Progenitor cell of endocrine pancreas (in vitro differentiated cells): ENCODE measurements around the gene FLCN. TPM values are rescaled to one million over a fixed set of nuclear protein-coding genes. Genes with fewer than 3 reads are reported as not detected.
"Not testable (repeated sequence)": the region's sequence is repeated elsewhere in the genome, so short reads cannot be mapped to it uniquely, and the experiment has no call there.

Experiments
- DNase-seq: peaks from one replicate; pipeline ENCODE4 v3.0.0; 2021; ENCODE audit warnings: low spot score; ENCODE audit not compliant: unreplicated experiment
- H3K27ac Mint-ChIP-seq: 2 replicates; pipeline ENCODE4 v1.8.0; 2021; ENCODE audit warnings: mild to moderate bottlenecking, moderate library complexity, mixed read lengths
- H3K27me3 Mint-ChIP-seq: 2 replicates; pipeline ENCODE4 v1.8.0; 2021; ENCODE audit warnings: mixed read lengths
- H3K36me3 Mint-ChIP-seq: 2 replicates; pipeline ENCODE4 v1.8.0; 2022; ENCODE audit warnings: mixed read lengths; ENCODE audit not compliant: insufficient read depth
- H3K4me1 Mint-ChIP-seq: 2 replicates; pipeline ENCODE4 v1.8.0; 2021; ENCODE audit warnings: low read depth, mixed read lengths
- H3K4me3 Mint-ChIP-seq: 2 replicates; pipeline ENCODE4 v1.8.0; 2021; ENCODE audit warnings: low read depth, mild to moderate bottlenecking, moderate library complexity, mixed read lengths
- H3K9me3 Mint-ChIP-seq: 2 replicates; pipeline ENCODE4 v1.8.0; 2021; ENCODE audit warnings: low read depth, mixed read lengths
- total RNA-seq: library from RNA; stranded (reverse); gene quantifications from 2 replicates; pipeline ENCODE4 v1.2.1, GENCODE V29; 2021
- TF ChIP-seq, protein P1 (sequence below): fragments of 200-600 bp; sonication (generic); IDR thresholded peaks from one replicate; pipeline ENCODE4 v1.5.0; 2021; ENCODE audit warnings: antibody characterized with exemption, mild to moderate bottlenecking; ENCODE audit not compliant: unreplicated experiment

FLCN gene
- total RNA-seq, 1 donor from 2014 or later, result 58.4 TPM

- no peaks in the 10 kb centered on the region for H3K27me3 Mint-ChIP-seq
- TF ChIP-seq, protein P1, sequence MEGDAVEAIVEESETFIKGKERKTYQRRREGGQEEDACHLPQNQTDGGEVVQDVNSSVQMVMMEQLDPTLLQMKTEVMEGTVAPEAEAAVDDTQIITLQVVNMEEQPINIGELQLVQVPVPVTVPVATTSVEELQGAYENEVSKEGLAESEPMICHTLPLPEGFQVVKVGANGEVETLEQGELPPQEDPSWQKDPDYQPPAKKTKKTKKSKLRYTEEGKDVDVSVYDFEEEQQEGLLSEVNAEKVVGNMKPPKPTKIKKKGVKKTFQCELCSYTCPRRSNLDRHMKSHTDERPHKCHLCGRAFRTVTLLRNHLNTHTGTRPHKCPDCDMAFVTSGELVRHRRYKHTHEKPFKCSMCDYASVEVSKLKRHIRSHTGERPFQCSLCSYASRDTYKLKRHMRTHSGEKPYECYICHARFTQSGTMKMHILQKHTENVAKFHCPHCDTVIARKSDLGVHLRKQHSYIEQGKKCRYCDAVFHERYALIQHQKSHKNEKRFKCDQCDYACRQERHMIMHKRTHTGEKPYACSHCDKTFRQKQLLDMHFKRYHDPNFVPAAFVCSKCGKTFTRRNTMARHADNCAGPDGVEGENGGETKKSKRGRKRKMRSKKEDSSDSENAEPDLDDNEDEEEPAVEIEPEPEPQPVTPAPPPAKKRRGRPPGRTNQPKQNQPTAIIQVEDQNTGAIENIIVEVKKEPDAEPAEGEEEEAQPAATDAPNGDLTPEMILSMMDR, result no peak
- DNase-seq, result no peak
- no peaks in the 10 kb centered on the region for H3K9me3 Mint-ChIP-seq
- no peak overlapping the region for H3K4me3 Mint-ChIP-seq
- peaks cover 4% of the 10 kb centered on the region for H3K4me1 Mint-ChIP-seq
- no peak overlapping the region for H3K27ac Mint-ChIP-seq
- H3K36me3 Mint-ChIP-seq, result peaks cover 34% of the 10 kb centered on the region
Measured at GRCh38 chr17:17256316-17256715, 19.3 kb upstream of the FLCN start.

- DNase-seq, H3K4me3 Mint-ChIP-seq, H3K27ac Mint-ChIP-seq, H3K4me1 Mint-ChIP-seq, H3K9me3 Mint-ChIP-seq, H3K27me3 Mint-ChIP-seq: not testable (repeated sequence)
- H3K36me3 Mint-ChIP-seq, result peaks cover 32% of the 10 kb centered on the region
Measured at GRCh38 chr17:17255689-17256088, 18.7 kb upstream of the FLCN start.

DNA sequence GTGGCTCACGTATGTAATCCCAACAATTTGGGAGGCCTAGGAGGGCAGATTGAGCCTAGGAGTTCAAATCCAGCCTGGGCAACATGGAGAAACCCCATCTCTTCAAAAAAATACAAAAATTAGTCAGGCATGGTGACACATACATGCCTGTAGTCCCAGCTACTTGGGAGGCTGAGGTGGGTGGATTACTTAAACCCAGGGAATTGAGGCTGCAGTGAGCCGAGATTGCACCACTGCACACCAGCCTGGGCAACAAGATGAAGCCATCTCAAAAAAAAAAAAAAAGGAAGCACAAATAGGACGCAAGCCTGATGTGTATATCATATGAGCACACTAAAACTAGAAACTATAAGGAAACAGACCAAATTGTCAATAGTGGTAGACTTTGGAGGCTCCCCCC is 17.1 kb upstream of the FLCN start:
- TF ChIP-seq, protein P1, result no peak
- Mint-ChIP-seq H3K4me1 (peaks cover 4% of the 10 kb centered on the region), H3K9me3 (no peaks in the 10 kb centered on the region), H3K4me3 (no peak overlapping the region), H3K36me3 (peaks cover 28% of the 10 kb centered on the region), H3K27me3 (no peaks in the 10 kb centered on the region), H3K27ac (no peak overlapping the region)
- DNase-seq, result no peak

- H3K36me3 Mint-ChIP-seq, result peaks cover 26% of the 10 kb centered on the region
- H3K27me3 Mint-ChIP-seq, result no peaks in the 10 kb centered on the region
Measured at GRCh38 chr17:17253406-17253805, 16.4 kb upstream of the FLCN start.

GRCh38 chr17:17252149-17252661 is 15.2 kb upstream of the FLCN start:
- Mint-ChIP-seq H3K4me3 (no peak overlapping the region), H3K4me1 (peaks cover 4% of the 10 kb centered on the region), H3K9me3 (no peaks in the 10 kb centered on the region), H3K27me3 (no peaks in the 10 kb centered on the region), H3K27ac (peak overlapping the region; percentile 87), H3K36me3 (peaks cover 25% of the 10 kb centered on the region)
- no peak for DNase-seq
- TF ChIP-seq, protein P1, result no peak

More at GRCh38 chr17:17253406-17253805, 16.4 kb upstream of the FLCN start:
- Mint-ChIP-seq H3K4me3 (no peak overlapping the region), H3K9me3 (no peaks in the 10 kb centered on the region), H3K27ac (no peak overlapping the region), H3K4me1 (peaks cover 4% of the 10 kb centered on the region)
- TF ChIP-seq, protein P1, result no peak
- DNase-seq, result no peak

DNA sequence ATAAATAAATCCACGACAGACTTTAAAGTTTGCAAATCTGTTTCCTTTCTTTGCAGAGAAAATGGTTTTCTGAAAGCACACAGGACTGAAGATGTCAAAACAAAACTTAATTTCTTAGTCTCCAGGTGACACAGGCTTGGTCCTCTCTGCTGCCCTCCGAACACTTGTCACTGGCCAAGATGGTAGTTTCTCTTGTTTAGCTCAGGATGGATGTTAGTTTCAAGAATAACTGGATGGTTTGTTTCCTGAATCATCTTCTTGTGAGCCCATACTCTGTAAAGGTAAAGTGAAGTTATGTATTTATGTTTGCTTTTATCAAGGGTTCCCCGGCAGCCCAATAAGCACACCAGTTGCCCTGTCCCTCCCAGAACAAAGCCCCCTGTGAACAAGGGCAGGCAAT is 9.9 kb upstream of the FLCN start:
- H3K36me3 Mint-ChIP-seq, result peaks cover 10% of the 10 kb centered on the region
- no peaks in the 10 kb centered on the region for H3K9me3 Mint-ChIP-seq
- no peaks in the 10 kb centered on the region for H3K4me1 Mint-ChIP-seq
- TF ChIP-seq, protein P1, result no peak
- H3K27me3 Mint-ChIP-seq, result no peaks in the 10 kb centered on the region
- no peak for DNase-seq
- no peak overlapping the region for H3K27ac Mint-ChIP-seq
- no peak overlapping the region for H3K4me3 Mint-ChIP-seq
